Memory B cell (primary cell): ENCODE results near the gene LMAN1L.
A peak's percentile ranks its signal among the peaks of the same experiment; 100 is the strongest.

Source experiments
- ATAC-seq: fragments of 150-1000 bp; cut with Tn5 transposase; 2 replicates; pipeline ENCODE4 v1.10.0; 2021; ENCODE audit warnings: low read depth, mild to moderate bottlenecking, moderate library complexity
- DNase-seq, 2 donors: peaks; one replicate each; pipeline ENCODE4 v3.0.0; 2022; ENCODE audit warnings: low spot score in 2 of 2
- H3K27ac Mint-ChIP-seq: one replicate; pipeline ENCODE4 v1.8.0; 2022; ENCODE audit warnings: mild to moderate bottlenecking, moderate library complexity, mixed read lengths
- H3K27me3 Mint-ChIP-seq: one replicate; pipeline ENCODE4 v1.8.0; 2022; ENCODE audit warnings: mixed read lengths
- H3K36me3 Mint-ChIP-seq: one replicate; pipeline ENCODE4 v1.8.0; 2022; ENCODE audit warnings: mild to moderate bottlenecking, mixed read lengths
- H3K4me1 Mint-ChIP-seq: one replicate; pipeline ENCODE4 v1.8.0; 2022; ENCODE audit warnings: mixed read lengths
- H3K4me3 Mint-ChIP-seq: one replicate; pipeline ENCODE4 v1.8.0; 2022; ENCODE audit warnings: mild to moderate bottlenecking, moderate library complexity, mixed read lengths
- H3K9me3 Mint-ChIP-seq: one replicate; pipeline ENCODE4 v1.8.0; 2022; ENCODE audit warnings: mixed read lengths

The LMAN1L gene

GRCh38 chr15:74794970-74795349 lies 17.7 kb upstream of the LMAN1L start:
- H3K27ac Mint-ChIP-seq: peak overlapping the region; percentile 83
- DNase-seq (no peak), ATAC-seq (no peak)
- H3K4me1 Mint-ChIP-seq: peaks cover 67% of the 10 kb centered on the region
- H3K27me3 Mint-ChIP-seq: no peaks in the 10 kb centered on the region
- no peaks in the 10 kb centered on the region for H3K9me3 Mint-ChIP-seq
- H3K4me3 Mint-ChIP-seq: peak overlapping the region; percentile 61
- peaks cover 23% of the 10 kb centered on the region for H3K36me3 Mint-ChIP-seq

- DNase-seq: no peak
- Mint-ChIP-seq H3K36me3 (peaks cover 27% of the 10 kb centered on the region), H3K9me3 (no peaks in the 10 kb centered on the region), H3K27me3 (no peaks in the 10 kb centered on the region), H3K27ac (peak overlapping the region; percentile 83), H3K4me1 (peaks cover 65% of the 10 kb centered on the region), H3K4me3 (peak overlapping the region; percentile 69)
- no peak for ATAC-seq
Observed at GRCh38 chr15:74795966-74796625, 16.5 kb upstream of the LMAN1L start.

GRCh38 chr15:74798388-74799254 lies 14.0 kb upstream of the LMAN1L start:
- ATAC-seq: no peak
- Mint-ChIP-seq H3K27me3 (no peaks in the 10 kb centered on the region), H3K27ac (peak overlapping the region; percentile 97), H3K4me1 (peaks cover 45% of the 10 kb centered on the region), H3K9me3 (no peaks in the 10 kb centered on the region), H3K4me3 (peak overlapping the region; percentile 73), H3K36me3 (peaks cover 20% of the 10 kb centered on the region)
- no peak for DNase-seq

- Mint-ChIP-seq H3K9me3 (no peaks in the 10 kb centered on the region), H3K36me3 (peaks cover 24% of the 10 kb centered on the region), H3K4me3 (peak overlapping the region; percentile 59), H3K27ac (peak overlapping the region; percentile 97), H3K27me3 (no peaks in the 10 kb centered on the region), H3K4me1 (peaks cover 48% of the 10 kb centered on the region)
- DNase-seq: no peak
- ATAC-seq: peak; percentile 27
Observed at GRCh38 chr15:74799255-74799855, 13.3 kb upstream of the LMAN1L start.

GRCh38 chr15:74799856-74800558 lies 12.6 kb upstream of the LMAN1L start:
- DNase-seq (peak; percentile 96), ATAC-seq (peak; percentile 86)
- Mint-ChIP-seq H3K4me1 (peaks cover 46% of the 10 kb centered on the region), H3K36me3 (peaks cover 27% of the 10 kb centered on the region), H3K9me3 (no peaks in the 10 kb centered on the region), H3K27ac (peak overlapping the region; percentile 97), H3K27me3 (no peaks in the 10 kb centered on the region), H3K4me3 (peak overlapping the region; percentile 59)

GRCh38 chr15:74800559-74801094 lies 12.0 kb upstream of the LMAN1L start:
- no peaks in the 10 kb centered on the region for H3K9me3 Mint-ChIP-seq
- no peaks in the 10 kb centered on the region for H3K27me3 Mint-ChIP-seq
- H3K4me3 Mint-ChIP-seq: no peak overlapping the region
- H3K4me1 Mint-ChIP-seq: peaks cover 41% of the 10 kb centered on the region
- ATAC-seq (no peak), DNase-seq (no peak)
- peaks cover 27% of the 10 kb centered on the region for H3K36me3 Mint-ChIP-seq
- peak overlapping the region; percentile 97 for H3K27ac Mint-ChIP-seq

- H3K4me3 Mint-ChIP-seq: no peak overlapping the region
- ATAC-seq (no peak), DNase-seq (no peak)
- H3K27me3 Mint-ChIP-seq: no peaks in the 10 kb centered on the region
- H3K36me3 Mint-ChIP-seq: peaks cover 22% of the 10 kb centered on the region
- no peaks in the 10 kb centered on the region for H3K9me3 Mint-ChIP-seq
- peaks cover 37% of the 10 kb centered on the region for H3K4me1 Mint-ChIP-seq
- H3K27ac Mint-ChIP-seq: no peak overlapping the region
Observed at GRCh38 chr15:74801311-74801997, 11.2 kb upstream of the LMAN1L start.

GRCh38 chr15:74802290-74802689 lies 10.3 kb upstream of the LMAN1L start:
- H3K27ac Mint-ChIP-seq: no peak overlapping the region
- no peaks in the 10 kb centered on the region for H3K9me3 Mint-ChIP-seq

GRCh38 chr15:74802862-74803447 lies 9.7 kb upstream of the LMAN1L start:
- no peaks in the 10 kb centered on the region for H3K9me3 Mint-ChIP-seq

More at GRCh38 chr15:74802290-74802689, 10.3 kb upstream of the LMAN1L start:
- ATAC-seq (no peak), DNase-seq (no peak)
- Mint-ChIP-seq H3K27me3 (no peaks in the 10 kb centered on the region), H3K4me3 (no peak overlapping the region), H3K4me1 (peaks cover 40% of the 10 kb centered on the region), H3K36me3 (peaks cover 21% of the 10 kb centered on the region)

GRCh38 chr15:74804935-74805334 lies 7.7 kb upstream of the LMAN1L start:
- H3K9me3 Mint-ChIP-seq: no peaks in the 10 kb centered on the region
- peaks cover 31% of the 10 kb centered on the region for H3K4me1 Mint-ChIP-seq
- H3K36me3 Mint-ChIP-seq: peaks cover 15% of the 10 kb centered on the region
- ATAC-seq (no peak), DNase-seq (no peak)
- no peak overlapping the region for H3K4me3 Mint-ChIP-seq
- peak overlapping the region; percentile 67 for H3K27ac Mint-ChIP-seq
- H3K27me3 Mint-ChIP-seq: no peaks in the 10 kb centered on the region

More at GRCh38 chr15:74802862-74803447, 9.7 kb upstream of the LMAN1L start:
- DNase-seq: no peak
- no peak overlapping the region for H3K4me3 Mint-ChIP-seq
- peaks cover 19% of the 10 kb centered on the region for H3K36me3 Mint-ChIP-seq
- H3K27ac Mint-ChIP-seq: no peak overlapping the region
- ATAC-seq: no peak
- H3K4me1 Mint-ChIP-seq: peaks cover 37% of the 10 kb centered on the region
- no peaks in the 10 kb centered on the region for H3K27me3 Mint-ChIP-seq

- H3K4me1 Mint-ChIP-seq: peaks cover 28% of the 10 kb centered on the region
- peak overlapping the region; percentile 70 for H3K27ac Mint-ChIP-seq
- DNase-seq (no peak), ATAC-seq (no peak)
- no peak overlapping the region for H3K4me3 Mint-ChIP-seq
- peaks cover 7% of the 10 kb centered on the region for H3K36me3 Mint-ChIP-seq
- H3K27me3 Mint-ChIP-seq: no peaks in the 10 kb centered on the region
- H3K9me3 Mint-ChIP-seq: no peaks in the 10 kb centered on the region
Observed at GRCh38 chr15:74807282-74807681, 5.4 kb upstream of the LMAN1L start.

GRCh38 chr15:74808078-74808839 lies 4.4 kb upstream of the LMAN1L start:
- Mint-ChIP-seq H3K4me3 (no peak overlapping the region), H3K4me1 (peaks cover 30% of the 10 kb centered on the region), H3K36me3 (peaks cover 7% of the 10 kb centered on the region), H3K9me3 (no peaks in the 10 kb centered on the region), H3K27ac (peak overlapping the region; percentile 70), H3K27me3 (peaks cover 2% of the 10 kb centered on the region)
- DNase-seq: no peak
- ATAC-seq: no peak
